ENCODE results near the gene ADAMTSL3.

DNA sequence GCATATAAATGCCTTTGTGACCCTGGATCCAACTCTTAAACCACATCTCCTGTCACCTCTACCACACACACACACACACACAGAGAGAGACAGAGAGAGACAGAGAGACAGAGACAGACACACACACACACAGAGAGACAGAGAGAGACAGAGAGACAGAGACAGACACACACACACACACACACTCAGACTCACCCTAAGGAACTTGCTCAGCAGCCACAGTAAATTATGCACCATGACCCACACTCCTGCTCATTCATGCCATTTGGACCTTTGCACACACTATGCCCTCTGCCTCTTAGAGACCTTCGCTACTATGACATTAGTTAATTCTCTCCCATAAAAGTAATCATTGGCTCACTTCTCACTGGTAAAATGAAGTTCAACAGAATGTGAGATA is 275.7 kb downstream of the ADAMTSL3 start:
- TF ChIP-seq, protein P1, sequence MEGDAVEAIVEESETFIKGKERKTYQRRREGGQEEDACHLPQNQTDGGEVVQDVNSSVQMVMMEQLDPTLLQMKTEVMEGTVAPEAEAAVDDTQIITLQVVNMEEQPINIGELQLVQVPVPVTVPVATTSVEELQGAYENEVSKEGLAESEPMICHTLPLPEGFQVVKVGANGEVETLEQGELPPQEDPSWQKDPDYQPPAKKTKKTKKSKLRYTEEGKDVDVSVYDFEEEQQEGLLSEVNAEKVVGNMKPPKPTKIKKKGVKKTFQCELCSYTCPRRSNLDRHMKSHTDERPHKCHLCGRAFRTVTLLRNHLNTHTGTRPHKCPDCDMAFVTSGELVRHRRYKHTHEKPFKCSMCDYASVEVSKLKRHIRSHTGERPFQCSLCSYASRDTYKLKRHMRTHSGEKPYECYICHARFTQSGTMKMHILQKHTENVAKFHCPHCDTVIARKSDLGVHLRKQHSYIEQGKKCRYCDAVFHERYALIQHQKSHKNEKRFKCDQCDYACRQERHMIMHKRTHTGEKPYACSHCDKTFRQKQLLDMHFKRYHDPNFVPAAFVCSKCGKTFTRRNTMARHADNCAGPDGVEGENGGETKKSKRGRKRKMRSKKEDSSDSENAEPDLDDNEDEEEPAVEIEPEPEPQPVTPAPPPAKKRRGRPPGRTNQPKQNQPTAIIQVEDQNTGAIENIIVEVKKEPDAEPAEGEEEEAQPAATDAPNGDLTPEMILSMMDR (IDR thresholded peaks at IDR 0.05), result no peak
- TF ChIP-seq, protein P2, sequence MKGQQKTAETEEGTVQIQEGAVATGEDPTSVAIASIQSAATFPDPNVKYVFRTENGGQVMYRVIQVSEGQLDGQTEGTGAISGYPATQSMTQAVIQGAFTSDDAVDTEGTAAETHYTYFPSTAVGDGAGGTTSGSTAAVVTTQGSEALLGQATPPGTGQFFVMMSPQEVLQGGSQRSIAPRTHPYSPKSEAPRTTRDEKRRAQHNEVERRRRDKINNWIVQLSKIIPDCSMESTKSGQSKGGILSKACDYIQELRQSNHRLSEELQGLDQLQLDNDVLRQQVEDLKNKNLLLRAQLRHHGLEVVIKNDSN (CRISPR knock-in tag; IDR thresholded peaks at IDR 0.05), result no peak
- TF ChIP-seq, protein P3, sequence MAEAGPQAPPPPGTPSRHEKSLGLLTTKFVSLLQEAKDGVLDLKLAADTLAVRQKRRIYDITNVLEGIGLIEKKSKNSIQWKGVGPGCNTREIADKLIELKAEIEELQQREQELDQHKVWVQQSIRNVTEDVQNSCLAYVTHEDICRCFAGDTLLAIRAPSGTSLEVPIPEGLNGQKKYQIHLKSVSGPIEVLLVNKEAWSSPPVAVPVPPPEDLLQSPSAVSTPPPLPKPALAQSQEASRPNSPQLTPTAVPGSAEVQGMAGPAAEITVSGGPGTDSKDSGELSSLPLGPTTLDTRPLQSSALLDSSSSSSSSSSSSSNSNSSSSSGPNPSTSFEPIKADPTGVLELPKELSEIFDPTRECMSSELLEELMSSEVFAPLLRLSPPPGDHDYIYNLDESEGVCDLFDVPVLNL (CRISPR knock-in tag; IDR thresholded peaks at IDR 0.05; ENCODE audit: borderline replicate concordance, low read depth), result no peak
- TF ChIP-seq FOXJ3 (CRISPR knock-in tag; IDR thresholded peaks at IDR 0.05; ENCODE audit: borderline replicate concordance) (no peak), NR3C1 (CRISPR knock-in tag; conservative IDR thresholded peaks at IDR 0.05; ENCODE audit: low read depth) (no peak), CREB1 (CRISPR knock-in tag; IDR thresholded peaks at IDR 0.05) (no peak), NR1H2 (CRISPR knock-in tag; IDR thresholded peaks at IDR 0.05) (no peak), JUN (CRISPR knock-in tag; IDR thresholded peaks at IDR 0.05) (no peak), PRRX2 (CRISPR knock-in tag; IDR thresholded peaks at IDR 0.05) (no peak)
- TF ChIP-seq, protein P4, sequence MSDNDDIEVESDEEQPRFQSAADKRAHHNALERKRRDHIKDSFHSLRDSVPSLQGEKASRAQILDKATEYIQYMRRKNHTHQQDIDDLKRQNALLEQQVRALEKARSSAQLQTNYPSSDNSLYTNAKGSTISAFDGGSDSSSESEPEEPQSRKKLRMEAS (CRISPR knock-in tag; IDR thresholded peaks at IDR 0.05), result no peak
- TF ChIP-seq, protein P5, sequence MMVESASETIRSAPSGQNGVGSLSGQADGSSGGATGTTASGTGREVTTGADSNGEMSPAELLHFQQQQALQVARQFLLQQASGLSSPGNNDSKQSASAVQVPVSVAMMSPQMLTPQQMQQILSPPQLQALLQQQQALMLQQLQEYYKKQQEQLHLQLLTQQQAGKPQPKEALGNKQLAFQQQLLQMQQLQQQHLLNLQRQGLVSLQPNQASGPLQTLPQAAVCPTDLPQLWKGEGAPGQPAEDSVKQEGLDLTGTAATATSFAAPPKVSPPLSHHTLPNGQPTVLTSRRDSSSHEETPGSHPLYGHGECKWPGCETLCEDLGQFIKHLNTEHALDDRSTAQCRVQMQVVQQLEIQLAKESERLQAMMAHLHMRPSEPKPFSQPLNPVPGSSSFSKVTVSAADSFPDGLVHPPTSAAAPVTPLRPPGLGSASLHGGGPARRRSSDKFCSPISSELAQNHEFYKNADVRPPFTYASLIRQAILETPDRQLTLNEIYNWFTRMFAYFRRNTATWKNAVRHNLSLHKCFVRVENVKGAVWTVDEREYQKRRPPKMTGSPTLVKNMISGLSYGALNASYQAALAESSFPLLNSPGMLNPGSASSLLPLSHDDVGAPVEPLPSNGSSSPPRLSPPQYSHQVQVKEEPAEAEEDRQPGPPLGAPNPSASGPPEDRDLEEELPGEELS (CRISPR knock-in tag; IDR thresholded peaks at IDR 0.05), result no peak
- TF ChIP-seq, protein P6, sequence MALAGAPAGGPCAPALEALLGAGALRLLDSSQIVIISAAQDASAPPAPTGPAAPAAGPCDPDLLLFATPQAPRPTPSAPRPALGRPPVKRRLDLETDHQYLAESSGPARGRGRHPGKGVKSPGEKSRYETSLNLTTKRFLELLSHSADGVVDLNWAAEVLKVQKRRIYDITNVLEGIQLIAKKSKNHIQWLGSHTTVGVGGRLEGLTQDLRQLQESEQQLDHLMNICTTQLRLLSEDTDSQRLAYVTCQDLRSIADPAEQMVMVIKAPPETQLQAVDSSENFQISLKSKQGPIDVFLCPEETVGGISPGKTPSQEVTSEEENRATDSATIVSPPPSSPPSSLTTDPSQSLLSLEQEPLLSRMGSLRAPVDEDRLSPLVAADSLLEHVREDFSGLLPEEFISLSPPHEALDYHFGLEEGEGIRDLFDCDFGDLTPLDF (CRISPR knock-in tag; IDR thresholded peaks at IDR 0.05), result no peak
- TF ChIP-seq, protein P7, sequence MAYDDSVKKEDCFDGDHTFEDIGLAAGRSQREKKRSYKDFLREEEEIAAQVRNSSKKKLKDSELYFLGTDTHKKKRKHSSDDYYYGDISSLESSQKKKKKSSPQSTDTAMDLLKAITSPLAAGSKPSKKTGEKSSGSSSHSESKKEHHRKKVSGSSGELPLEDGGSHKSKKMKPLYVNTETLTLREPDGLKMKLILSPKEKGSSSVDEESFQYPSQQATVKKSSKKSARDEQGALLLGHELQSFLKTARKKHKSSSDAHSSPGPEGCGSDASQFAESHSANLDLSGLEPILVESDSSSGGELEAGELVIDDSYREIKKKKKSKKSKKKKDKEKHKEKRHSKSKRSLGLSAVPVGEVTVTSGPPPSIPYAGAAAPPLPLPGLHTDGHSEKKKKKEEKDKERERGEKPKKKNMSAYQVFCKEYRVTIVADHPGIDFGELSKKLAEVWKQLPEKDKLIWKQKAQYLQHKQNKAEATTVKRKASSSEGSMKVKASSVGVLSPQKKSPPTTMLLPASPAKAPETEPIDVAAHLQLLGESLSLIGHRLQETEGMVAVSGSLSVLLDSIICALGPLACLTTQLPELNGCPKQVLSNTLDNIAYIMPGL (CRISPR knock-in tag; IDR thresholded peaks at IDR 0.05), result no peak
- TF ChIP-seq, protein P8, sequence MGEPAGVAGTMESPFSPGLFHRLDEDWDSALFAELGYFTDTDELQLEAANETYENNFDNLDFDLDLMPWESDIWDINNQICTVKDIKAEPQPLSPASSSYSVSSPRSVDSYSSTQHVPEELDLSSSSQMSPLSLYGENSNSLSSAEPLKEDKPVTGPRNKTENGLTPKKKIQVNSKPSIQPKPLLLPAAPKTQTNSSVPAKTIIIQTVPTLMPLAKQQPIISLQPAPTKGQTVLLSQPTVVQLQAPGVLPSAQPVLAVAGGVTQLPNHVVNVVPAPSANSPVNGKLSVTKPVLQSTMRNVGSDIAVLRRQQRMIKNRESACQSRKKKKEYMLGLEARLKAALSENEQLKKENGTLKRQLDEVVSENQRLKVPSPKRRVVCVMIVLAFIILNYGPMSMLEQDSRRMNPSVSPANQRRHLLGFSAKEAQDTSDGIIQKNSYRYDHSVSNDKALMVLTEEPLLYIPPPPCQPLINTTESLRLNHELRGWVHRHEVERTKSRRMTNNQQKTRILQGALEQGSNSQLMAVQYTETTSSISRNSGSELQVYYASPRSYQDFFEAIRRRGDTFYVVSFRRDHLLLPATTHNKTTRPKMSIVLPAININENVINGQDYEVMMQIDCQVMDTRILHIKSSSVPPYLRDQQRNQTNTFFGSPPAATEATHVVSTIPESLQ (CRISPR knock-in tag; IDR thresholded peaks at IDR 0.05), result no peak
